Stimulated activated CD8-positive, alpha-beta memory T cell treated with anti-CD3 and anti-CD28 coated beads, Interleukin-12 subunit alpha, Interleukin-12 subunit beta, amount 100 ng/mL, for 4 hours (primary cell): ENCODE data around the gene PDLIM7.

Experiments
- DNase-seq: peaks from one replicate; pipeline ENCODE4 v3.0.0-alpha.2; 2020; ENCODE audit warnings: low read depth

The PDLIM7 gene

GRCh38 chr5:177443144-177443983 is 54.0 kb downstream of the PDLIM7 start:
- no peak for DNase-seq

DNA sequence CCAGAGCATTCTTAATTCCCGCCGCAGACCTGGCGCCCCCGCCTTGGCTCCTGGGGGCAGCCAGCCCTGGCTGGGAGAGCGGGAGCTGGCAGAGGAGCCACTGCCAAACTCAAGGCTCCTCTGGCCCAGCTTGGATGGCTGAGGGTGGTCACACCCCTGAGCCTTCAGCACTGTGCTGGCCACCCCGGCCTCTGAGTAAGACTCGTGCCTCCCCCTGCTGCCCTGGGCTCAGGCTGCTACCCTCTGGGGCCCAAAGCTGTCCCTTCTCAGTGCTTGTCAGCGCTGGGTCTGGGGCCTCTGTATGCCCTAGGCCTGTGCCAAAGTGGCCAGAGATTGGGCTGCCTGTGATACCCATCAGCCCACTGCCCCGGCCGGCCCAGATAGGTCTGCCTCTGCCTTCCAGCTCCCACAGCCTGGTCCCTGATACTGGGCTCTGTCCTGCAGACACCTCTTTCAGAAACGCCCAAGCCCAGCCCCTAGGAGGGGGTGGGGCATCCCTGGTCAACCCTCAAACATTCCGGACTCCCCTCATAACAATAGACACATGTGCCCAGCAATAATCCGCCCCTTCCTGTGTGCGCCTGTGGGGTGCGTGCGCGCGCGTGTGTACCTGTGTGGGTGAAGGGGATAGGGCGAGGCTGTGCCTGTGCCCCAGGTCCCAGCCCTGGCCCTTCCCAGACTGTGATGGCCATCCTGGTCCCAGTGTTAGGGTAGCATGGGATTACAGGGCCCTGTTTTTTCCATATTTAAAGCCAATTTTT is 55.2 kb downstream of the PDLIM7 start:
- no peak for DNase-seq

DNA sequence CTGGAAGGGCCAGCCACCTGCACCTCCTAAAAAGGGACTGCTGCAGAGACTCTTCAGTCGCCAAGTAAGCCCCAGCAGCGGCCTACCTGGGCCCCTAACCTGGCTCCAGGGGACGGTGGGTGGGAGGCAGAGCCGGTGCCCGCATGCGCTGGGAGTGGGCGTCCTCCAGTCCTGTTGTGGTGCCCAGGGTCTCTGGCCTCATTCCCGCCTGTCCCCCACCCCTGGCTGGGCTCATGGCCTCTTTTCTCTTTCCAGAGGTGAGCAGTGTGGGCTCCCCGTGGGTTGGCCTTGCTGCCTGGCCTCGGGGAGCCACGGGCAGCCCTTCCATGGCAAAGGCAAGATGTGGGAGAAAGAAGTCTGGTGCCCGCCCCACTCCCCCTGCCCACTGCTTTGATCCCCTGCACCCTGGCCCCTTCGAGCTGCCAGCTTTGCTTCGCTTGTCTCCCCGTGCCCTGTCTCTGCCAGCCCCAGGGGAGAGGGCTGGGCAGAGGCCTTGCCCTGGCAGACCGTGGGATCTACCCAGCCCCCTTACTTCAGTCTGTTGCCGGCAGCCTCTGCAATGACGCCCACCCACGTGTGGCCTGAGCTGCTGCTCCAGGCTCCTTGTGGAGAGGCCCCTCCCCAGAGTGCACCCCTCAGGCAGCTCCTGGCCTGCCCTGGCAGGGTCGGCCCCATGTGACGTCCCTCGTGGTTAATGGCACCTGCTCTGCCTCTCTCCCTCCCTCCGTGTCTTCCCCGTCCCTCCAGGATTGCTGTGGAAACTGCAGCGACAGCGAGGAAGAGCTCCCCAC is 56.2 kb downstream of the PDLIM7 start:
- DNase-seq, result no peak

DNA sequence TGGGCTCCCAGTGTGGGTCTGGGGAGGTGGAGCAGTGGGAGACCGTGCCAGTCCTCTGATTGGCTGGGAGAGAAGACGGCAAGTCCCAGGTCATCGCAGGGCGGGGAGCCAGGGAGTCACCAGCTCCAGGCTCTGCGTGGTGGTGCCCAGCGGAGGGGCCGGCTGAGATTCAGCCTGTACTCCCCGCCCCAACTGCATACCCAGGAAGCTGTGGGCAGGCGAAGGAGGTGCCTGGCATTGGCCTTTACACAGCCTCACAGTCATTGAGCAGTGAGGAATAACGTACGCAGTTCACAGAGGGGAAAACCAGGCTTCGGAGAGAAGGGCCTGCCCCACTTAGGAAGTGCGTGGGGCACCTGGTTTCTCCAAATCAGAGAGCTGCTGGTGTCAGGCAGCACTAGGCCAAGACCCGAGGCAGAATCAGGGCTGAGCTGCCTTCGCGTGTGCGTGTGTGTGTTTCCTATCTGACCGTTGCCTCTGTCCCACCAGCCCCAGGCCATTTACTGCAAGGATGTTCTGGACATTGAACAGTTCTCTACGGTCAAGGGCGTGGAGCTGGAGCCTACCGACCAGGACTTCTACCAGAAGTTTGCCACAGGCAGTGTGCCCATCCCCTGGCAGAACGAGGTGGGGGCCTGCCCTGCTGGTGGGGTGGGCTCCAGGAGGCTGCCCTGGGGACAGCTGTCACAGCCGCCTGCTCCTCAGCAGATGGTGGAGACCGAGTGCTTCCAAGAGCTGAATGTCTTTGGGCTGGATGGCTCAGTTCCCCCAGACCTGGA is 57.0 kb downstream of the PDLIM7 start:
- no peak for DNase-seq

- no peak for DNase-seq
Measured at GRCh38 chr5:177439518-177440053, 57.8 kb downstream of the PDLIM7 start.

GRCh38 chr5:177438468-177438867 is 58.9 kb downstream of the PDLIM7 start:
- no peak for DNase-seq

- no peak for DNase-seq
Measured at GRCh38 chr5:177437623-177438022, 59.8 kb downstream of the PDLIM7 start.

- DNase-seq, result no peak
Measured at GRCh38 chr5:177435847-177436536, 61.4 kb downstream of the PDLIM7 start.

DNA sequence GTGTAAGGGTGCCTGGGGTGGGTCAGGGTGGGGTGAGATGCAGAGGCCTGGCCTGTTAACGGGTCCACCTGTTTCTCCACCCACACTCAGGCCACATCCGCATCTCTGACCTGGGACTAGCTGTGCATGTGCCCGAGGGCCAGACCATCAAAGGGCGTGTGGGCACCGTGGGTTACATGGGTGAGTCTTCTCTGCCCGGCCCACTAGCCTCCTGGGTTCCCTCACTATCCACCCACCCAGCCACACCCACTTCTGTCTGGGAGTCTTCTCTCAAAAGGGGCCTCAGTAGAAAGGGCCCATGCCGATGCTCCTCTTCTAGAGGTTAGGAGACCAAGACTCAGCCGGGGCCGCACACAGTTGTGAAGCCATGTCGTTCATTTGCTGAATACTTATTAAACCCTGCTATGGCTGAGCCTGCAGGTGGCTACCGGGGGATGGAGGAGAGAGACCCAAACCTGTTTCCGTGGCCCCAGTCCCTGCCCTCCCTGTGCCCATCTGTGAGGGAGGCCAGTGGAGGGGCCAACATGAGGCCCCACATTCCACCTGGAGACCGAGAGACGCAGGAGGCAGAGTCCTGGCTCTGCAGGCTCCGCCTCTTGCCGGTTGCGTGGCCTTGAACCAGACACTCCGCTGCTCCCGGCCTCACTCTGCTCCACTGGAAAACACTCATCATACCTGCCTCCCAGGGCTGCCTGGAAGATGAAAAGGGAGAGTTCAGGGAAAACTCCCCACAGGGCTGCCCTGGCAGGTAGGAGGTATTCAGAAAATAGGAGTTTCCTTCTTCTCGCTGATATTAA is 62.3 kb downstream of the PDLIM7 start:
- no peak for DNase-seq

DNA sequence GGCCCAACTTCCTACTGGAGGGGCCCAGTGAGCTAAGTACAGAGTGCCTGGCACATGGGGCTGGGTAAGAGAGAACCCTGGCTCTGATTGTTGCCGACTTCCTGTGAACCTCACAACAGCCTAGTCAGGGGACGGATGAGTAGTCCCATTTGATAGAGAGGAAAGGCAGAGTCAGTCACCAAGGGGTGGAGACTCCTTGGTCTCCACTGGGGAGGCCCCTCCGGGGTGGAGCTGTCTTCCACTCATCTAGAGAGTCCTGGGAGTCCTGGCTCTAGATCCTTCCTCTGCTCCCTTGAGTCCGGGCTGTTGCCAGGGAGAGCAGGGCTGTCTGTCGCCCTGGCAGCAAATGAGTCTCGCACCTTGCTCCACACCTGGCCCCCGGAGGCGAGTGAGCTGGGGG is 63.0 kb downstream of the PDLIM7 start:
- DNase-seq, result no peak

- DNase-seq, result no peak
Measured at GRCh38 chr5:177433658-177434217, 63.7 kb downstream of the PDLIM7 start.
